SK-N-SH (cell line): ENCODE measurements around the gene PCNX1. TPM values are rescaled to one million over a fixed set of nuclear protein-coding genes. Genes with fewer than 3 reads are reported as not detected.

ENCODE experiments used
- CTCF ChIA-PET: fragments of 300-600, 350-600 bp; formaldehyde crosslinking; extraction: SDS; loops from one replicate; lab custom pipeline; 2021; lab: Yijun Ruan, JAX
- POLR2A ChIA-PET: fragments of 350-600 bp; sonication (Branson Sonifier 250); formaldehyde crosslinking; extraction: SDS; loops from one replicate; lab custom pipeline; 2020; ENCODE audit warnings: antibody characterized with exemption, inconsistent platforms; lab: Yijun Ruan, JAX
- DNase-seq: peaks from one replicate; pipeline ENCODE4 v3.0.0; 2012
- H2AFZ ChIP-seq: fragments of 200-600 bp; sonication (generic); 2 replicates; pipeline ENCODE4 v1.8.1; 2016; ENCODE audit warnings: antibody characterized with exemption, mild to moderate bottlenecking, low read depth
- H3F3A ChIP-seq: fragments of 200-600 bp; sonication (generic); replicated peaks from 2 replicates; pipeline ENCODE3; 2016; ENCODE audit warnings: antibody characterized with exemption, mild to moderate bottlenecking; ENCODE audit not compliant: insufficient read depth
- H3K27ac ChIP-seq, 2 experiments: fragments of 200-500 bp in 1 of 2; fragments of 200-600 bp in 1 of 2; sonication (Bioruptor generic) in 1 of 2; sonication (generic), shearing (Covaris generic) in 1 of 2; 2 replicates each; pipeline versions ENCODE4 v1.5.1 to v1.6.1; 2014 to 2016; ENCODE audit warnings: low read depth in 2 of 2, inconsistent platforms in 1 of 2, low read length in 1 of 2, mild to moderate bottlenecking in 1 of 2, mixed read lengths in 1 of 2
- H3K27me3 ChIP-seq: fragments of 200-600 bp; sonication (generic), shearing (Covaris generic); 2 replicates; pipeline ENCODE4 v1.6.1; 2016; ENCODE audit warnings: mixed run types; ENCODE audit not compliant: insufficient read depth
- H3K36me3 ChIP-seq, 2 experiments: fragments of 200-500 bp in 1 of 2; fragments of 200-600 bp in 1 of 2; sonication (Bioruptor generic) in 1 of 2; sonication (generic) in 1 of 2; replicated peaks in 1 of 2; 2 replicates each; pipeline versions ENCODE3 to v1.5.1; 2014 to 2016; ENCODE audit warnings: low read length in 1 of 2, mild to moderate bottlenecking in 1 of 2; ENCODE audit not compliant: insufficient read depth in 2 of 2, control insufficient read depth in 1 of 2
- H3K4me1 ChIP-seq, 2 experiments: fragments of 200-500 bp in 1 of 2; fragments of 200-600 bp in 1 of 2; sonication (Bioruptor generic) in 1 of 2; sonication (generic), shearing (Covaris generic) in 1 of 2; 2 replicates each; pipeline versions ENCODE4 v1.5.1 to v1.6.1; 2014 to 2016; ENCODE audit warnings: low read depth in 1 of 2, low read length in 1 of 2, mixed run types in 1 of 2; ENCODE audit not compliant: insufficient read depth in 2 of 2, control insufficient read depth in 1 of 2
- H3K4me2 ChIP-seq: fragments of 200-600 bp; sonication (generic), shearing (Covaris generic); 2 replicates; pipeline ENCODE4 v1.6.1; 2017; ENCODE audit warnings: mixed run types
- H3K4me3 ChIP-seq, 2 experiments: fragments of 200-500 bp in 1 of 2; fragments of 200-600 bp in 1 of 2; sonication (Bioruptor generic) in 1 of 2; sonication (generic), shearing (Covaris generic) in 1 of 2; 2 replicates each; pipeline versions ENCODE4 v1.5.1 to v1.8.1; 2014 to 2016; ENCODE audit warnings: low read depth in 2 of 2, inconsistent platforms in 1 of 2, low read length in 1 of 2, mild to moderate bottlenecking in 1 of 2, mixed read lengths in 1 of 2, moderate library complexity in 1 of 2
- H3K79me2 ChIP-seq: fragments of 200-600 bp; sonication (generic); 2 replicates; pipeline ENCODE4 v1.8.1; 2017; ENCODE audit warnings: mild to moderate bottlenecking; ENCODE audit not compliant: insufficient read depth
- H3K9ac ChIP-seq: fragments of 200-600 bp; sonication (generic); 2 replicates; pipeline ENCODE4 v1.6.1; 2017; ENCODE audit warnings: mixed run types
- H3K9me2 ChIP-seq: fragments of 200-600 bp; sonication (generic); 2 replicates; pipeline ENCODE4 v1.6.1; 2017; ENCODE audit warnings: mixed run types
- H3K9me3 ChIP-seq: fragments of 200-600 bp; sonication (generic); 2 replicates; pipeline ENCODE4 v1.6.1; 2017; ENCODE audit warnings: mixed run types, mild to moderate bottlenecking, moderate library complexity
- H4K20me1 ChIP-seq: fragments of 200-600 bp; sonication (generic); 2 replicates; pipeline ENCODE4 v1.6.1; 2017; ENCODE audit warnings: mild to moderate bottlenecking, mixed run types; ENCODE audit not compliant: insufficient read depth
- ELF1 ChIP-seq: IDR thresholded peaks from 2 replicates; pipeline ENCODE4 v1.4.0; 2012
- EP300 ChIP-seq, 2 experiments: IDR thresholded peaks; 2 replicates each; pipeline versions ENCODE4 v1.4.0 to v1.6.1; 2012; ENCODE audit warnings: borderline replicate concordance in 1 of 2, low read depth in 1 of 2, low read length in 1 of 2
- EZH2phosphoT487 ChIP-seq: fragments of 200-600 bp; sonication (generic); IDR thresholded peaks from 2 replicates; pipeline ENCODE4 v1.6.1; 2017; ENCODE audit warnings: low read depth, mixed run types, mild to moderate bottlenecking, antibody characterized with exemption, moderate library complexity, borderline replicate concordance
- FOSL2 ChIP-seq: IDR thresholded peaks from 2 replicates; pipeline ENCODE4 v1.4.0; 2012; ENCODE audit warnings: low read depth, mild to moderate bottlenecking, moderate library complexity, borderline replicate concordance
- GATA2 ChIP-seq: sonication (generic); formaldehyde crosslinking; IDR thresholded peaks from 2 replicates; pipeline ENCODE4 v1.5.0; 2020; ENCODE audit warnings: mild to moderate bottlenecking, missing genetic modification reagents
- JUND ChIP-seq: IDR thresholded peaks from 2 replicates; pipeline ENCODE4 v1.4.0; 2012
- MXI1 ChIP-seq: IDR thresholded peaks from 2 replicates; pipeline ENCODE4 v1.6.1; 2012; ENCODE audit warnings: mild to moderate bottlenecking, low read depth, low read length, improper control_type of control experiment
- NRF1 ChIP-seq: IDR thresholded peaks from 2 replicates; pipeline ENCODE4 v1.6.1; 2012; ENCODE audit warnings: low read depth, mild to moderate bottlenecking, low read length
- RCOR1 ChIP-seq: fragments of 150-350 bp; IDR thresholded peaks from 2 replicates; pipeline ENCODE4 v1.6.1; 2017; ENCODE audit warnings: antibody characterized with exemption, low read length
- RXRA ChIP-seq: IDR thresholded peaks from 2 replicates; pipeline ENCODE4 v1.4.0; 2012; ENCODE audit warnings: low read depth, mild to moderate bottlenecking, borderline replicate concordance
- YY1 ChIP-seq: IDR thresholded peaks from 2 replicates; pipeline ENCODE4 v1.4.0; 2012; ENCODE audit warnings: low read depth, mild to moderate bottlenecking
- WGBS: methylation state at CpG from one replicate; pipeline ENCODE4 v1.1.6; 2017; ENCODE audit warnings: low lambda C conversion rate; 5-methylcytosine and 5-hydroxymethylcytosine counted together
- polyA plus RNA-seq, 3 experiments: library from polyadenylated mRNA; depleted of rRNA; stranded (reverse); fragments of >200 nt; gene quantifications; 2 replicates each; pipeline ENCODE4 v1.2.3, GENCODE V29; 2012
- TF ChIP-seq, protein P1 (sequence below): IDR thresholded peaks from 2 replicates; pipeline ENCODE4 v1.4.0; 2012; ENCODE audit warnings: low read depth, borderline replicate concordance
- TF ChIP-seq, protein P2 (sequence below): IDR thresholded peaks from 2 replicates; pipeline ENCODE4 v1.4.0; 2012; ENCODE audit warnings: low read depth, borderline replicate concordance

The PCNX1 gene
- polyA plus RNA-seq, 1 of the 3 experiments (the other 2 are of a cell fraction) = 9.4 TPM

- H3K27me3 ChIP-seq = no peaks in the 10 kb centered on the region
- H3K9ac ChIP-seq = no peak overlapping the region
- H2AFZ ChIP-seq = no peak overlapping the region
- H3F3A ChIP-seq = peaks cover 9% of the 10 kb centered on the region
- H3K27ac ChIP-seq = no peak overlapping the region
- no peak for DNase-seq
- H3K9me2 ChIP-seq = no peaks in the 10 kb centered on the region
- no peak for TF ChIP-seq ELF1
- no peak for TF ChIP-seq GATA2 (CRISPR knock-in tag)
- no peak for TF ChIP-seq EP300 (IDR thresholded peaks at IDR 0.05; ENCODE audit: borderline replicate concordance in 1 of 2, low read depth in 1 of 2, low read length in 1 of 2)
- TF ChIP-seq, protein P1, sequence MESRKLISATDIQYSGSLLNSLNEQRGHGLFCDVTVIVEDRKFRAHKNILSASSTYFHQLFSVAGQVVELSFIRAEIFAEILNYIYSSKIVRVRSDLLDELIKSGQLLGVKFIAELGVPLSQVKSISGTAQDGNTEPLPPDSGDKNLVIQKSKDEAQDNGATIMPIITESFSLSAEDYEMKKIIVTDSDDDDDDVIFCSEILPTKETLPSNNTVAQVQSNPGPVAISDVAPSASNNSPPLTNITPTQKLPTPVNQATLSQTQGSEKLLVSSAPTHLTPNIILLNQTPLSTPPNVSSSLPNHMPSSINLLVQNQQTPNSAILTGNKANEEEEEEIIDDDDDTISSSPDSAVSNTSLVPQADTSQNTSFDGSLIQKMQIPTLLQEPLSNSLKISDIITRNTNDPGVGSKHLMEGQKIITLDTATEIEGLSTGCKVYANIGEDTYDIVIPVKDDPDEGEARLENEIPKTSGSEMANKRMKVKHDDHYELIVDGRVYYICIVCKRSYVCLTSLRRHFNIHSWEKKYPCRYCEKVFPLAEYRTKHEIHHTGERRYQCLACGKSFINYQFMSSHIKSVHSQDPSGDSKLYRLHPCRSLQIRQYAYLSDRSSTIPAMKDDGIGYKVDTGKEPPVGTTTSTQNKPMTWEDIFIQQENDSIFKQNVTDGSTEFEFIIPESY = no peak
- no peak for TF ChIP-seq JUND
- no peak for TF ChIP-seq NRF1
- no peak for TF ChIP-seq FOSL2
- no peak for TF ChIP-seq YY1
- TF ChIP-seq, protein P2, sequence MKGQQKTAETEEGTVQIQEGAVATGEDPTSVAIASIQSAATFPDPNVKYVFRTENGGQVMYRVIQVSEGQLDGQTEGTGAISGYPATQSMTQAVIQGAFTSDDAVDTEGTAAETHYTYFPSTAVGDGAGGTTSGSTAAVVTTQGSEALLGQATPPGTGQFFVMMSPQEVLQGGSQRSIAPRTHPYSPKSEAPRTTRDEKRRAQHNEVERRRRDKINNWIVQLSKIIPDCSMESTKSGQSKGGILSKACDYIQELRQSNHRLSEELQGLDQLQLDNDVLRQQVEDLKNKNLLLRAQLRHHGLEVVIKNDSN = no peak
- no peak for TF ChIP-seq MXI1
- TF ChIP-seq EZH2phosphoT487 = no peak
- no peak for TF ChIP-seq RCOR1
- TF ChIP-seq RXRA = no peak
- H3K79me2 ChIP-seq = peaks cover 99% of the 10 kb centered on the region
- H3K36me3 ChIP-seq = peaks cover 0 to 3% of the 10 kb centered on the region in 2 experiments
- H3K4me1 ChIP-seq = peaks cover 0 to 14% of the 10 kb centered on the region in 2 experiments; a peak in 3 of 4 replicates
- no peak overlapping the region for H3K4me2 ChIP-seq
- POLR2A ChIA-PET = no interaction called here
- H4K20me1 ChIP-seq = peaks cover 83% of the 10 kb centered on the region
- H3K4me3 ChIP-seq = no peak overlapping the region
- H3K9me3 ChIP-seq = no peaks in the 10 kb centered on the region
- 98% methylated on average over 2 of the region's 2 CpGs for WGBS
- CTCF ChIA-PET = no interaction called here
Measured at GRCh38 chr14:70924521-70924920, 17.3 kb downstream of the PCNX1 start.

DNA sequence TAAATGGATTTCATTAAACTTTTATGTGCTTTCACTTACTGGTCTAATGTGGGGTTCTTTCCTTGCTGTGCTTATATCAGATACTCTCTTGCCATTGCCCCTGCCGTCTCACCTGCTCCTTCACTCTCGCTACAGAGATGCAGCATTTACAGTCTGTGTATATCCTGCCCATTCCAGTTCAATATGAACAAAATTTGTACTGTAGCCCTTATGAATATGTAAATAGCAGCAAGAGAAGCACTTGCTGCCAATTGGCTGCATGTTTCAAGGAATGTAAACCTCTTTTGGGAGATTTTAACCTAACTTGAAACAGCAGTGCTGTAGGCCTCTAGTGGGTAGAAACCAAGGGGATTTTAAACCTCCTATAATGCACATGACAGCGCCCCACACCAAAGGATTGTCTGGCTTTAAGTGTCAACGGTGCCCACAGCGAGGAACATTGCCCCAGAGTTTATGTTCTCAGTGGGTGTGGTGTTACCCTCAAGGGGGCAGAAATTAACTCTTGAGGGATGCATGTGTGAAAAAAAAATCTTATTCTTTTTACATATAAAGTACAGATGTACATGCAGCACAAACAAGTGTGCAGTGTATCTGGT, 19.1 kb downstream of the PCNX1 start:
- Histone ChIP-seq H3K79me2 (peaks cover 98% of the 10 kb centered on the region), H3F3A (no peaks in the 10 kb centered on the region), H3K4me2 (no peak overlapping the region), H3K27me3 (no peaks in the 10 kb centered on the region), H2AFZ (no peak overlapping the region), H3K4me3 (no peak overlapping the region), H3K27ac (no peak overlapping the region), H3K9me2 (no peaks in the 10 kb centered on the region), H3K4me1 (peaks cover under 1 to 2% of the 10 kb centered on the region in 2 experiments; a peak in 2 of 4 replicates), H4K20me1 (peaks cover 79% of the 10 kb centered on the region), H3K9me3 (no peaks in the 10 kb centered on the region), H3K36me3 (peaks cover 0 to 3% of the 10 kb centered on the region in 2 experiments), H3K9ac (no peak overlapping the region)
- 95% methylated on average over 5 of the region's 5 CpGs for WGBS
- no peak for TF ChIP-seq ELF1
- ChIA-PET CTCF (interaction anchor here (2.0 kb wide), 1 partner anchor 46 kb away, joined by 5 read pairs; no protein-coding TSS in a partner anchor), POLR2A (no interaction called here)
- no peak for DNase-seq
